Activated CD8-positive, alpha-beta memory T cell treated with anti-CD3 and anti-CD28 coated beads, Interleukin-2, amount 50 U/mL, for 48 hours (primary cell): Measurements from ENCODE around the gene LRPPRC.
A peak's percentile ranks its signal among the peaks of the same experiment; 100 is the strongest.

Source experiments
- DNase-seq: peaks from one replicate; pipeline ENCODE4 v3.0.0-alpha.2; 2020

LRPPRC gene

GRCh38 chr2:43852196-43852730, 143.5 kb downstream of the LRPPRC start:
- no peak for DNase-seq

GRCh38 chr2:43851011-43851980, 144.5 kb downstream of the LRPPRC start:
- peak; percentile 39 for DNase-seq

GRCh38 chr2:43848214-43848613, 147.6 kb downstream of the LRPPRC start:
- DNase-seq: no peak

- DNase-seq: no peak
These were observed 149.5 kb downstream of the LRPPRC start for GRCh38 chr2:43846140-43846793.

GRCh38 chr2:43845181-43845580, 150.6 kb downstream of the LRPPRC start:
- DNase-seq: no peak

- no peak for DNase-seq
These were observed 152.9 kb downstream of the LRPPRC start for GRCh38 chr2:43842866-43843226.

GRCh38 chr2:43841949-43842865, 153.6 kb downstream of the LRPPRC start:
- no peak for DNase-seq

- DNase-seq: no peak
These were observed 154.8 kb downstream of the LRPPRC start for GRCh38 chr2:43840965-43841364.

- no peak for DNase-seq
These were observed 155.8 kb downstream of the LRPPRC start for GRCh38 chr2:43839776-43840564.

- DNase-seq: no peak
These were observed 157.1 kb downstream of the LRPPRC start, which contains the start of the genes ABCG5 and ABCG8 for GRCh38 chr2:43838560-43839267. Gene ABCG5, minus strand, starts transcription at chr2:43838839. Its CDS starts 160 bp downstream, at chr2:43838679. Gene ABCG8, plus strand, starts transcription at chr2:43838971. Its CDS starts 83 bp downstream, at chr2:43839054.

- no peak for DNase-seq
These were observed 157.8 kb downstream of the LRPPRC start for GRCh38 chr2:43837831-43838559.

GRCh38 chr2:43837033-43837432, 158.8 kb downstream of the LRPPRC start:
- DNase-seq: no peak
